NCI-H2107 treated with DMSO at 0.1 percent for 48 hours (cell line): ENCODE results near the gene PARM1.
"Not testable (repeated sequence)": the region's sequence is repeated elsewhere in the genome, so short reads cannot be mapped to it uniquely, and the experiment has no call there.

Source experiments
- DNase-seq: peaks from one replicate; lab custom pipeline; 2025; ENCODE audit not compliant: unreplicated experiment; lab: John Stamatoyannopoulos, UW

Gene PARM1

GRCh38 chr4:74982546-74983252 is 49.8 kb downstream of the PARM1 start:
- no peak for DNase-seq

- DNase-seq, result no peak
These were observed 50.3 kb downstream of the PARM1 start for GRCh38 chr4:74983253-74983635.

GRCh38 chr4:74990276-74990875 is 57.5 kb downstream of the PARM1 start:
- no peak for DNase-seq

- not testable (repeated sequence) for DNase-seq
These were observed 61.5 kb downstream of the PARM1 start for GRCh38 chr4:74994436-74994835.

- no peak for DNase-seq
These were observed 64.1 kb downstream of the PARM1 start for GRCh38 chr4:74996996-74997395.

GRCh38 chr4:74997948-74998729 is 65.2 kb downstream of the PARM1 start:
- no peak for DNase-seq

- no peak for DNase-seq
These were observed 66.9 kb downstream of the PARM1 start for GRCh38 chr4:74999714-75000309.

- no peak for DNase-seq
These were observed 69.0 kb downstream of the PARM1 start for GRCh38 chr4:75001871-75002270.

- DNase-seq, result no peak
These were observed 69.5 kb downstream of the PARM1 start for GRCh38 chr4:75002381-75002780.

GRCh38 chr4:75003979-75004378 is 71.1 kb downstream of the PARM1 start:
- DNase-seq, result no peak

GRCh38 chr4:75004755-75005668 is 72.1 kb downstream of the PARM1 start:
- no peak for DNase-seq

- no peak for DNase-seq
These were observed 72.8 kb downstream of the PARM1 start for GRCh38 chr4:75005727-75006126.

GRCh38 chr4:75007891-75008290 is 75.0 kb downstream of the PARM1 start:
- no peak for DNase-seq

GRCh38 chr4:75009138-75009537 is 76.2 kb downstream of the PARM1 start:
- no peak for DNase-seq

- no peak for DNase-seq
These were observed 78.3 kb downstream of the PARM1 start for GRCh38 chr4:75011131-75011795.

- no peak for DNase-seq
These were observed 82.7 kb downstream of the PARM1 start for GRCh38 chr4:75015627-75016026.

- no peak for DNase-seq
These were observed 83.6 kb downstream of the PARM1 start for GRCh38 chr4:75016472-75016871.

GRCh38 chr4:75018811-75019479 is 86.0 kb downstream of the PARM1 start:
- no peak for DNase-seq

GRCh38 chr4:75025431-75025830 is 92.5 kb downstream of the PARM1 start:
- no peak for DNase-seq
